HG03045 (cell line): ENCODE data around the gene FARP1.

ENCODE experiments used
- ATAC-seq: cut with Tn5 transposase; IDR thresholded peaks from one replicate; pipeline ENCODE4 v1.9.1; 2021; ENCODE audit warnings: mild to moderate bottlenecking, moderate library complexity; ENCODE audit not compliant: unreplicated experiment

The FARP1 gene

GRCh38 chr13:98279473-98280175 is 136.7 kb downstream of the FARP1 start:
- ATAC-seq: no peak

DNA sequence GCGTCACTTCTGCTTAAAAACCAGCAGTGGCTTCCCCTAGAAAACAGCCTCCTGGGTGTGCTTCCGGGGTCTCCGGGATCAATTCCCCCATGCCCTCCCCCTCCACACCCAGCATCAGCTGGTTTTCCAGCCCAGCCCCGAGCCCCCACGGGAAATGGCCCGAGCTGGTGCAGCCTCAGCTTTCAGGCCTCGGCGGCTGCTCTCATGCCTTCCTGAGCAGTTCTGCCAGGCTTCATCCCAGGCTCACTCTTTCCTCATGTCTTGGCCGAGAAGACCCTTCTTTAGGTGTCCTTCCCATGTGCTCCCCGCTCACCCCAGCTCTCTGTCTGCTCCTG is 137.2 kb downstream of the FARP1 start:
- no peak for ATAC-seq

DNA sequence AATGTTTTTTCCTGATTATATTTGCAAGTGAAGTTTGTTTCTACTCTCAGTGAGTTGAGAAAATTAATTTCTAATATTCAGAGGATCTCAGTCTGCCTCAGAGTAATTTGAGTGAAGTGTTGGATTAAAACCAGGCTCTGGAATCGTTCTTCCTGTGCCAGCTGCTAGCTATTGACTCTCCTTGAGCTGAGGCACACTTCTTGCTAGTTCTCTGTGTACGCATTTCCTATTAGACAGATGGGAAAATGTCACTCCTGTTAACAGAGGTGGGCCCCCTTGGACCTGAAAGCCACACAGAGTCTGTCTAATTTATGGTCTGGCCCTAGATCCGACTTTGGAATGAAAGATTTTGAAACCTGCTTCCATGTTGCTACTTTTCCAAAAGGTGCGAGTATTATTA is 141.8 kb downstream of the FARP1 start:
- no peak for ATAC-seq

DNA sequence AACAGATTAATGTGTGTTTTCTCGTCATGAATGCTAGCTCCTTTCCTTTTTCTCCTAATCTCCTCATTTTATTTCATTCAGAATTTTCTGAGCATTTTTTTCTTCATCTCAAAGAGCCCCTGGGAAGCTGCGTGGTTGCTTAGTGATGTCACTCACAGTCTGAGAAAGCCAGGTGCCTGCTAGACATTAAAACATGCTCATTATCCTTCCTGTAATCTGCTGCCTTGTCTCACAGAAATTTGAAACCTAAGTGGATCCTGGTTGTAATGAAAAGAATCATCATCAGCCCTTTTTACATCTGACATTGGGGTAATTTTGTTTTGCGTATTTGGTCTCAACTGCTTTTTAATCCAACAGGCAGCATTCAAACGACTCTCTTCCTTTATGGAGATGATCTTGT is 142.4 kb downstream of the FARP1 start:
- no peak for ATAC-seq

DNA sequence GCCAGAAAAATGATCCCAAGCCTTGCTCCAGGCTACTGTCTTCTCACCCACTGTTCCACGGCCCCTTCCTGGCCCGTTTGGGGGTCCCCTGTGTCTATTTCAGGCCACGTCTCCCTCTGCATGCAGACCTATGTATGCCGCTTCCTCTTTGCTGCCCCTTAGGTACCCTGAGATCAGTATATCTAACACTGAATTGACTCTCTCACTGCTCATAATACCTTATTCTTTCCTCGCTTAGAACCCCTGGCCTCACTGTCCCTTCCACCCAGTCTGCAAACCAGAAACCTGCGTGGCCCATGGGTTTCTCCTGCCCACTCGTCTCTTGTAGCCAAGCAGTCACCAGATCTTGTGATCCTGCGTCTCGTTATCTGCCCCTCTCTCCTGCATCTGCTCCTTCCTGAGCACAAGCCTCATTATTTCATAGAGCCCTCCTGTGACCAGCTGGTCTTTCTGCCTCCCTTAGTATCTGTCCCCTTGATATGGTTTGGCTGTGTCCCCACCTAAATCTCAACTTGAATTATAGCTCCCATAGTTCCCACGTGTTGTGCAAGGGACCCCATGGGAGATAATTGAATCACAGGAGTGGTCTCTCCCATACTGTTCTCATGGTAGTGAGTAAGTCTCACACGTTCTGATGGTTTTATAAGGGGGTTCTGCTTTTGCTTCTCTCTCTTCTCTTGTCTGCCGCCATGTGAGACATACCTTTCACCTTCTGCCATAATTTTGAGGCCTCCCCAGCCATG is 143.1 kb downstream of the FARP1 start:
- no peak for ATAC-seq

- ATAC-seq: no peak
Measured at GRCh38 chr13:98286799-98287198, 143.9 kb downstream of the FARP1 start.

DNA sequence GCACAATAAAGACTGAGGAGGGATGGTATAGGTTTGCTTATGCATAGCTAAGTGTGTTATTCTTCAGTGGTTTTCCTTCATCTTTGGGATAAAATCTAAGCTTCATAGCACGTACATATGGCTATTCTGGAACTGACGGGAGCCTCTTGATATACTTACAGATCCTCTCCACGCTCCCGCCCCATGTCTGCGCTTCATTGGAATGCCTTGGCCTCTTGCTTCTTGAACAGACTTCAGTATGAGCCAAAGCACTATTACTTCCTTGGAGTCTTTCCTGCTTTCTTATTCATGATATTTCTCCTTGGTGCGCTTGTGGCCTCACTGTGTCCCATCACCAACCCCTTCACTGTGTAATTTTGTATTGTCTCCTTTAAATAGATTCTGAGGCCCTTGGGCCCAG is 145.3 kb downstream of the FARP1 start:
- no peak for ATAC-seq

GRCh38 chr13:98289339-98289945 is 146.5 kb downstream of the FARP1 start:
- ATAC-seq: no peak

- no peak for ATAC-seq
Measured at GRCh38 chr13:98290261-98290660, 147.4 kb downstream of the FARP1 start.

DNA sequence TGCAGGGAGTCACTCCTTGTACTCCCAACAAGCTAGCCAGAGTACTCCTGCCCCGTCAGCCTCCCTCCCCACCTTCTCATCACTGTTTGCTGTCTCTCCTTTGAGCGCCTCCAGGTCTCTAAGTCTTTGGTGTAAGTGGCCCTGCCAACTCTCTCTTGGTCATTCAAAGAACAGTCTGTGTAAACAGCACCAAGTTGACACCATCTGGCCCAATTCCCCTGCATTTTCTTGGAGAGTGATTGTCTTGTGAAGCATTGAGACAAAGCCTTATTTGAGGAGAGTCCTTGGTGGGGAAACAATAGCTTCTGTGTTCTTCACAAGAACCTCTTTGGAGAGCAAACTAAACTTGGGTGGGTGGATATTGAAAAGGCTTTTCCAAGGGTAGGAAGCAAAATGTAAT is 148.8 kb downstream of the FARP1 start:
- no peak for ATAC-seq

- no peak for ATAC-seq
Measured at GRCh38 chr13:98293103-98293502, 150.2 kb downstream of the FARP1 start.

DNA sequence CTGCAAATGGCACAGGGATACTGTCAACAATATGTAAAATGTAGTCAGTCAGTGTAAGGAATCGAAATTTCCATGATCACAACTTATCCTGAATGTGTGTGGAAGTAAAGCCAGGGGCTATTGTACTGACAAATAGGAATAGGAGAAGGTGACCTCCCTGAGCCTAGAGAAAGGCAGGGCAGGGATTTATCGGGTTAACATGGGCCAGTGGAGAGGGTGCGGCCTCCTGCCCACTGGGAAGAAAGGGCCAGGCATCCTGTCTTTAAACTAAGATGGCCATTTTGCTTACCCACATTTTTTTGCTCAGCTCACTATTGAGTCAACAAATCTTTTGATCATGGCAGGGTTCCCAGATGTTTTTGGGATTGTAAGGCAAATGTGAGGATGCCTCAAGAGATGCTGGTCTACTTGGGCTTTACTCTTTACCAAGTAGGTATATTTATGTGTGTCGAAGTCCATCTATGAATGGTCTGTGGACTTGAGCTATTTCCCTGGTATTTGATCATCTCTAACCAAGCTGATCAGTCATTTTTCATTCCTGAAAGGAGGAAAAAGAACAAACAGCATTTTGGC is 150.8 kb downstream of the FARP1 start:
- no peak for ATAC-seq

GRCh38 chr13:98295371-98295770 is 152.5 kb downstream of the FARP1 start:
- no peak for ATAC-seq

DNA sequence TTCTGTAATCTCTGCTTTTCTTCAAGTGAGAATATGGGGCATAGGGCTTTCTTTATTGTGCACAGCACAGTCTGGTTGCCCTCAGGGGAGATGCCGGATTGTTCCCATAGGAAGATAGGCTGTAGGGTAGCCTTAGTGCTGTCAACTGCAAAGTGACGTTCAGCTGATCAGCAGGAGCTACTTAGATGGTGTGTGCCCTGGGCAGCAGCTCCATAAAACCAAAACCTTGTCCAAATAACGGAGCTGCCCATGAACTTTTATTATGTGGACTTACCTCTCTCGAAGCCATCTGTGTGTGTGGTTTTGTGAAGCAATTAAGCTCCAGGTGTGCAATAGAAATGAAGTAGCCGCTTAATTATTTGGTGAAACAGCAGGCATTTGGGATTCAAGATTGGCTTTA is 154.2 kb downstream of the FARP1 start:
- ATAC-seq: no peak

GRCh38 chr13:98297745-98298144 is 154.9 kb downstream of the FARP1 start:
- ATAC-seq: no peak

- no peak for ATAC-seq
Measured at GRCh38 chr13:98298599-98298998, 155.7 kb downstream of the FARP1 start.

- ATAC-seq: no peak
Measured at GRCh38 chr13:98299235-98299965, 156.5 kb downstream of the FARP1 start.

- ATAC-seq: no peak
Measured at GRCh38 chr13:98299966-98300350, 157.1 kb downstream of the FARP1 start.

- no peak for ATAC-seq
Measured at GRCh38 chr13:98300956-98301641, 158.2 kb downstream of the FARP1 start.

DNA sequence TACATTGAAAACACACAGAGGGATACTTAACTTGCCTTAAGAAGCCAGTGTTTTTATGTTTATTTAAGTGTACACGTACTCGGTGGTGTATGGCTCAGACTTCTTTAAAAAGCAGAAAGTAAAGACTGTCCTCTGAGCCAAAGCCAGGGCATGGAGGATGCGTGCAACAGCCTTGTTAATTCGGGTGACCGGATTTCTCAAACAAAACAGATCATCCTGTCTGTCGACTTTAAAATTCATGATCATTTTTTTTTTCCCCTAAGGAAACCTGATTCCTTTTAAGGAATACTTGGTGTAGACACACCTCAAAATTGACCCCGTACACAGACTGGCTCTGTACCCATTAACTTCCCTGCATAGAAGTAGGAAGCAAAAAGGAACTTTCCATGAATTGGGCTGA is 158.8 kb downstream of the FARP1 start:
- no peak for ATAC-seq

GRCh38 chr13:98303858-98304257 is 161.0 kb downstream of the FARP1 start:
- no peak for ATAC-seq
